Uterus (tissue), 2 donors: ENCODE data around the gene GMPPB.

Experiments used
- POLR2A ChIP-seq, 2 donors: fragments of 450-650 bp; IDR thresholded peaks; one replicate each; pipeline ENCODE4 v1.6.1; 2016; ENCODE audit warnings: antibody characterized with exemption in 2 of 2, mild to moderate bottlenecking in 1 of 2, moderate library complexity in 1 of 2
- TF ChIP-seq, protein P1 (sequence below), 4 experiments: fragments of 200-600 bp in 2 of 4; fragments of 450-650 bp in 2 of 4; sonication (generic) in 2 of 4; IDR thresholded peaks; one replicate each; pipeline ENCODE4 v1.5.1; 2016 to 2019; ENCODE audit warnings: antibody characterized with exemption in 4 of 4, mild to moderate bottlenecking in 2 of 4, moderate library complexity in 1 of 4

GRCh38 chr3:49729966-49730609, 6.3 kb upstream of the GMPPB start:
- TF ChIP-seq, protein P1, sequence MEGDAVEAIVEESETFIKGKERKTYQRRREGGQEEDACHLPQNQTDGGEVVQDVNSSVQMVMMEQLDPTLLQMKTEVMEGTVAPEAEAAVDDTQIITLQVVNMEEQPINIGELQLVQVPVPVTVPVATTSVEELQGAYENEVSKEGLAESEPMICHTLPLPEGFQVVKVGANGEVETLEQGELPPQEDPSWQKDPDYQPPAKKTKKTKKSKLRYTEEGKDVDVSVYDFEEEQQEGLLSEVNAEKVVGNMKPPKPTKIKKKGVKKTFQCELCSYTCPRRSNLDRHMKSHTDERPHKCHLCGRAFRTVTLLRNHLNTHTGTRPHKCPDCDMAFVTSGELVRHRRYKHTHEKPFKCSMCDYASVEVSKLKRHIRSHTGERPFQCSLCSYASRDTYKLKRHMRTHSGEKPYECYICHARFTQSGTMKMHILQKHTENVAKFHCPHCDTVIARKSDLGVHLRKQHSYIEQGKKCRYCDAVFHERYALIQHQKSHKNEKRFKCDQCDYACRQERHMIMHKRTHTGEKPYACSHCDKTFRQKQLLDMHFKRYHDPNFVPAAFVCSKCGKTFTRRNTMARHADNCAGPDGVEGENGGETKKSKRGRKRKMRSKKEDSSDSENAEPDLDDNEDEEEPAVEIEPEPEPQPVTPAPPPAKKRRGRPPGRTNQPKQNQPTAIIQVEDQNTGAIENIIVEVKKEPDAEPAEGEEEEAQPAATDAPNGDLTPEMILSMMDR (IDR thresholded peaks at IDR 0.05) = no peak
- no peak for TF ChIP-seq POLR2A (IDR thresholded peaks at IDR 0.05)
